B cell (primary cell): Measurements from ENCODE around the gene G6PC3.

Source experiments
- EZH2 ChIP-seq: IDR thresholded peaks from 2 replicates; pipeline ENCODE4 v1.6.1; 2012; ENCODE audit warnings: borderline replicate concordance, low read depth, mild to moderate bottlenecking, moderate library complexity, low read length; ENCODE audit not compliant: insufficient read depth, poor library complexity, severe bottlenecking
- TF ChIP-seq, protein P1 (sequence below): fragments of 200-600 bp; IDR thresholded peaks from one replicate; pipeline ENCODE4 v1.8.0; 2022; ENCODE audit warnings: antibody characterized with exemption, mild to moderate bottlenecking

DNA sequence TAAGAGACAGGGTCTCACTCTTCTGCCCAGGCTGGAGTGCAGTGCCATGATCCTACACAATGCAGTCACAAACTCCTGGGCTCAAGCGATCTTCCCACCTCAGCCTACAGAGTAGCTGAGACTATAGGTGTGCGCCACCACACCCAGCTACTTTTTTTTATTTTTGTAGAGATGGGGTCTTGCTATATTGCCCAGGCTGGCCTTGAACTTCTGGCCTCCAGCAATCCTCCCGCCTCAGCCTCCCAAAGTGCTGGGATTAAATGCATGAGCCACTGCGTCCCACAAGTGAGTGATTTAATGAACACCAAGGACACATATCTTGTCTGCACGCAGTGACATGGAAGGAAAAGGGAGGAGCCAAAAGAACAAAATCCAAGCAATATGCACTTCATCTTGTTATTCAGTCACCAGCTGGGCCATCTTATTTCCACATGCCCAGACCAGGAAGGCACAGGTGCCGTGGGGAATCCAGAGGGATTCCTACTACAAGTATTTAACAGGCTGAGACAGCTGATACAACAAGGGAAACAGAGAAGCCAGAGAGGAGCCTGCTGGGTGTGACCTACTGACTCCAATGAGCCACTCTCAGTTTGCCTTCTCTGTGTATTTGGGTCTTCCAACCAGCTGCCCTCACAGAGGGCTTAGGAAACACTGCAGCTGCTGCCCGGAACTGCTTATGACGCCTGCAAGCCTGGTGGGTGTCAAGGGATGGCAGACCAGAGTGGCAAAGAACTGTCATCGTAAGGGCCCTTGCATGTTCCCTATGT is 21.1 kb upstream of the G6PC3 start:
- TF ChIP-seq EZH2 = no peak
- TF ChIP-seq, protein P1, sequence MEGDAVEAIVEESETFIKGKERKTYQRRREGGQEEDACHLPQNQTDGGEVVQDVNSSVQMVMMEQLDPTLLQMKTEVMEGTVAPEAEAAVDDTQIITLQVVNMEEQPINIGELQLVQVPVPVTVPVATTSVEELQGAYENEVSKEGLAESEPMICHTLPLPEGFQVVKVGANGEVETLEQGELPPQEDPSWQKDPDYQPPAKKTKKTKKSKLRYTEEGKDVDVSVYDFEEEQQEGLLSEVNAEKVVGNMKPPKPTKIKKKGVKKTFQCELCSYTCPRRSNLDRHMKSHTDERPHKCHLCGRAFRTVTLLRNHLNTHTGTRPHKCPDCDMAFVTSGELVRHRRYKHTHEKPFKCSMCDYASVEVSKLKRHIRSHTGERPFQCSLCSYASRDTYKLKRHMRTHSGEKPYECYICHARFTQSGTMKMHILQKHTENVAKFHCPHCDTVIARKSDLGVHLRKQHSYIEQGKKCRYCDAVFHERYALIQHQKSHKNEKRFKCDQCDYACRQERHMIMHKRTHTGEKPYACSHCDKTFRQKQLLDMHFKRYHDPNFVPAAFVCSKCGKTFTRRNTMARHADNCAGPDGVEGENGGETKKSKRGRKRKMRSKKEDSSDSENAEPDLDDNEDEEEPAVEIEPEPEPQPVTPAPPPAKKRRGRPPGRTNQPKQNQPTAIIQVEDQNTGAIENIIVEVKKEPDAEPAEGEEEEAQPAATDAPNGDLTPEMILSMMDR = no peak
